ENCODE measurements around the gene SPAG4. TPM values are rescaled to one million over a fixed set of nuclear protein-coding genes. Genes with fewer than 3 reads are reported as not detected.

Gene SPAG4
- polyA plus RNA-seq, 3 donors = 0.12 to 0.51 TPM; not detected in 1

GRCh38 chr20:35598476-35598875 is 17.2 kb upstream of the SPAG4 start:
- TF ChIP-seq, protein P1, sequence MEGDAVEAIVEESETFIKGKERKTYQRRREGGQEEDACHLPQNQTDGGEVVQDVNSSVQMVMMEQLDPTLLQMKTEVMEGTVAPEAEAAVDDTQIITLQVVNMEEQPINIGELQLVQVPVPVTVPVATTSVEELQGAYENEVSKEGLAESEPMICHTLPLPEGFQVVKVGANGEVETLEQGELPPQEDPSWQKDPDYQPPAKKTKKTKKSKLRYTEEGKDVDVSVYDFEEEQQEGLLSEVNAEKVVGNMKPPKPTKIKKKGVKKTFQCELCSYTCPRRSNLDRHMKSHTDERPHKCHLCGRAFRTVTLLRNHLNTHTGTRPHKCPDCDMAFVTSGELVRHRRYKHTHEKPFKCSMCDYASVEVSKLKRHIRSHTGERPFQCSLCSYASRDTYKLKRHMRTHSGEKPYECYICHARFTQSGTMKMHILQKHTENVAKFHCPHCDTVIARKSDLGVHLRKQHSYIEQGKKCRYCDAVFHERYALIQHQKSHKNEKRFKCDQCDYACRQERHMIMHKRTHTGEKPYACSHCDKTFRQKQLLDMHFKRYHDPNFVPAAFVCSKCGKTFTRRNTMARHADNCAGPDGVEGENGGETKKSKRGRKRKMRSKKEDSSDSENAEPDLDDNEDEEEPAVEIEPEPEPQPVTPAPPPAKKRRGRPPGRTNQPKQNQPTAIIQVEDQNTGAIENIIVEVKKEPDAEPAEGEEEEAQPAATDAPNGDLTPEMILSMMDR (IDR thresholded peaks at IDR 0.05) = no peak
- no peak for DNase-seq

GRCh38 chr20:35598899-35599775 is 16.5 kb upstream of the SPAG4 start:
- peaks cover 51 to 56% (median 53%) of the 10 kb centered on the region in 3 donors for H3K27me3 Mint-ChIP-seq (ENCODE audit: low read depth in 3 of 3)
- no peak for DNase-seq
- Histone ChIP-seq H3K27ac (ENCODE audit: low read depth in 1 of 2, low read length in 2 of 2) (no peak overlapping the region), H3K9ac (ENCODE audit: insufficient read depth, low read length, poor library complexity, severe bottlenecking) (no peak overlapping the region), H3K4me3 (replicated peaks in 1 of 3; ENCODE audit: low read depth in 2 of 3, low read length in 3 of 3) (no peak overlapping the region), H3K9me3 (replicated peaks in 1 of 2; ENCODE audit: control insufficient read depth in 1 of 2, insufficient read depth in 1 of 2, low read length in 2 of 2) (no peaks in the 10 kb centered on the region), H3K36me3 (replicated peaks in 1 of 2; ENCODE audit: control insufficient read depth in 1 of 2, insufficient read depth in 2 of 2, low read length in 2 of 2) (no peaks in the 10 kb centered on the region), H3K79me2 (ENCODE audit: insufficient read depth, low read length) (no peaks in the 10 kb centered on the region), H3K27me3 (ENCODE audit: control insufficient read depth in 2 of 2, insufficient read depth in 2 of 2, low read length in 2 of 2) (peaks cover 8 to 34% of the 10 kb centered on the region in 2 donors), H2AFZ (ENCODE audit: insufficient read depth, low read depth, low read length, poor library complexity, severe bottlenecking) (no peak overlapping the region), H3K4me1 (ENCODE audit: control insufficient read depth in 1 of 2, insufficient read depth in 2 of 2, low read length in 2 of 2) (peaks cover 16 to 17% of the 10 kb centered on the region in 2 donors), H3K4me2 (replicated peaks; ENCODE audit: extremely low read depth, low read length, poor library complexity, severe bottlenecking) (no peak overlapping the region), H4K20me1 (ENCODE audit: insufficient read depth, low read length) (no peaks in the 10 kb centered on the region)
- peaks cover 14% of the 10 kb centered on the region for H3K4me1 Mint-ChIP-seq
- H3K4me3 Mint-ChIP-seq = peak overlapping the region in 1 of 2 donors; percentile 60
- H3K36me3 Mint-ChIP-seq = peaks cover 0 to 5% of the 10 kb centered on the region in 2 donors
- TF ChIP-seq, protein P1 (IDR thresholded peaks at IDR 0.05) = no peak
- WGBS (ENCODE audit: insufficient coverage) = 85% methylated on average over 16 of the region's 22 CpGs
- H3K27ac Mint-ChIP-seq = no peak overlapping the region
- peaks cover 0 to 9% (median 2%) of the 10 kb centered on the region in 7 donors for H3K9me3 Mint-ChIP-seq
- intact Hi-C loops (cut with micrococcal nuclease) = no loop called here

More at GRCh38 chr20:35598476-35598875, 17.2 kb upstream of the SPAG4 start:
- H3K9ac ChIP-seq (ENCODE audit: insufficient read depth, low read length, poor library complexity, severe bottlenecking) = no peak overlapping the region
- Mint-ChIP-seq H3K9me3 (peaks cover 0 to 9% (median 2%) of the 10 kb centered on the region in 7 donors), H3K36me3 (peaks cover 0 to 5% of the 10 kb centered on the region in 2 donors), H3K4me1 (peaks cover 14% of the 10 kb centered on the region), H3K4me3 (peak overlapping the region in 1 of 2 donors; percentile 14), H3K27me3 (ENCODE audit: low read depth in 3 of 3) (peaks cover 50 to 56% (median 53%) of the 10 kb centered on the region in 3 donors), H3K27ac (no peak overlapping the region)
- H3K79me2 ChIP-seq (ENCODE audit: insufficient read depth, low read length) = no peaks in the 10 kb centered on the region
- 63% methylated on average over 1 of the region's 7 CpGs for WGBS (ENCODE audit: insufficient coverage)
- H3K27me3 ChIP-seq (ENCODE audit: control insufficient read depth in 2 of 2, insufficient read depth in 2 of 2, low read length in 2 of 2) = peaks cover 8 to 34% of the 10 kb centered on the region in 2 donors
- no peak overlapping the region for H3K4me2 ChIP-seq (replicated peaks; ENCODE audit: extremely low read depth, low read length, poor library complexity, severe bottlenecking)
- H2AFZ ChIP-seq (ENCODE audit: insufficient read depth, low read depth, low read length, poor library complexity, severe bottlenecking) = no peak overlapping the region
- no peak overlapping the region for H3K4me3 ChIP-seq (replicated peaks in 1 of 3; ENCODE audit: low read depth in 2 of 3, low read length in 3 of 3)
- peaks cover 16 to 17% of the 10 kb centered on the region in 2 donors for H3K4me1 ChIP-seq (ENCODE audit: control insufficient read depth in 1 of 2, insufficient read depth in 2 of 2, low read length in 2 of 2)
- intact Hi-C loops (cut with micrococcal nuclease) = no loop called here
- H4K20me1 ChIP-seq (ENCODE audit: insufficient read depth, low read length) = no peaks in the 10 kb centered on the region
- no peak overlapping the region for H3K27ac ChIP-seq (ENCODE audit: low read depth in 1 of 2, low read length in 2 of 2)
- H3K9me3 ChIP-seq (replicated peaks in 1 of 2; ENCODE audit: control insufficient read depth in 1 of 2, insufficient read depth in 1 of 2, low read length in 2 of 2) = no peaks in the 10 kb centered on the region
- H3K36me3 ChIP-seq (replicated peaks in 1 of 2; ENCODE audit: control insufficient read depth in 1 of 2, insufficient read depth in 2 of 2, low read length in 2 of 2) = no peaks in the 10 kb centered on the region
